ENCODE measurements around the gene SHB.

GRCh38 chr9:37925786-37926736, 143.0 kb downstream of the SHB start:
- TF ChIP-seq SRF (IDR thresholded peaks at IDR 0.05; ENCODE audit: low read depth, low read length): no peak
- no peak for TF ChIP-seq SMARCE1 (IDR thresholded peaks at IDR 0.05; ENCODE audit: borderline replicate concordance)
- no peak for TF ChIP-seq ZNF10 (CRISPR knock-in tag; IDR thresholded peaks at IDR 0.05; ENCODE audit: borderline replicate concordance, low read depth)
- no peak for TF ChIP-seq MXI1 (IDR thresholded peaks at IDR 0.05; ENCODE audit: borderline replicate concordance, low read depth, low read length)
- TF ChIP-seq NFE2L2 (IDR thresholded peaks at IDR 0.05; ENCODE audit: low read length): no peak
- no peak; a peak in 1 of 4 replicates for TF ChIP-seq POLR2A (IDR thresholded peaks at IDR 0.05; ENCODE audit: insufficient read depth in 1 of 2, low read depth in 2 of 2, low read length in 2 of 2)
- no peak for TF ChIP-seq GABPA (IDR thresholded peaks at IDR 0.05; ENCODE audit: low read depth, low read length)
- no peak for TF ChIP-seq GABPA (CRISPR knock-in tag; IDR thresholded peaks at IDR 0.05; ENCODE audit: low read depth)
- TF ChIP-seq E2F5 (CRISPR knock-in tag; conservative IDR thresholded peaks at IDR 0.05): no peak
- no peak for TF ChIP-seq BRCA1 (CRISPR knock-in tag; IDR thresholded peaks at IDR 0.05)
- no peak for TF ChIP-seq CEBPB (IDR thresholded peaks at IDR 0.05; ENCODE audit: borderline replicate concordance, low read depth, low read length)

All from HepG2 (cell line).